Rectal smooth muscle tissue (tissue), 1 donor: ENCODE results near the gene NPAS3.

Source experiments
- H3K27ac ChIP-seq: one replicate; pipeline ENCODE4 v1.7.0; 2013; ENCODE audit warnings: low read depth, low read length, inconsistent platforms
- H3K27me3 ChIP-seq: one replicate; pipeline ENCODE4 v1.7.0; 2013; ENCODE audit warnings: low read length; ENCODE audit not compliant: control insufficient read depth, insufficient read depth
- H3K36me3 ChIP-seq: one replicate; pipeline ENCODE4 v1.7.0; 2013; ENCODE audit warnings: low read length; ENCODE audit not compliant: control insufficient read depth, insufficient read depth
- H3K4me1 ChIP-seq: one replicate; pipeline ENCODE4 v1.7.0; 2013; ENCODE audit warnings: low read length; ENCODE audit not compliant: control insufficient read depth, insufficient read depth
- H3K4me3 ChIP-seq: one replicate; pipeline ENCODE4 v1.7.0; 2013; ENCODE audit warnings: low read length
- H3K9ac ChIP-seq: one replicate; pipeline ENCODE4 v1.7.0; 2013; ENCODE audit warnings: low read length

The NPAS3 gene

DNA sequence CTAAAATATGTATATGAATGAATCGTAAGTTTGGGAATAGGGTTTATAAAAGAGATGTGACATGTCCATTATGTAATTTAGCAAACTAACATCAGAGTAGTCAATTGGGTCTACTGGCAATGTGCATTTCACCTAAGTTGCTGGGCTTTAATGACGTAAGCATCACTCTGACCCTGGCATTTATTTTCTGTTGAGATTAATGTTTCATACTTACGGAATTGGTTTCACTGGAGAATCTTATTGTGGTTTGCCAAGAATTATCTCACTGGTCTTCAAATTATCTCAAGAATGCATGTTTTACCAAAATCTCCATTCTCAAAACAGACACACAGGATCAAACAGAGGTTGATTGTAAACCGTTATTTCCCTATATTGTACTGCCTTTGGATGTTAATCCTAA lies 437.1 kb downstream of the NPAS3 start:
- Histone ChIP-seq H3K27me3 (no peaks in the 10 kb centered on the region), H3K4me3 (no peak overlapping the region), H3K9ac (no peak overlapping the region), H3K36me3 (no peaks in the 10 kb centered on the region), H3K4me1 (no peaks in the 10 kb centered on the region), H3K27ac (no peak overlapping the region)

DNA sequence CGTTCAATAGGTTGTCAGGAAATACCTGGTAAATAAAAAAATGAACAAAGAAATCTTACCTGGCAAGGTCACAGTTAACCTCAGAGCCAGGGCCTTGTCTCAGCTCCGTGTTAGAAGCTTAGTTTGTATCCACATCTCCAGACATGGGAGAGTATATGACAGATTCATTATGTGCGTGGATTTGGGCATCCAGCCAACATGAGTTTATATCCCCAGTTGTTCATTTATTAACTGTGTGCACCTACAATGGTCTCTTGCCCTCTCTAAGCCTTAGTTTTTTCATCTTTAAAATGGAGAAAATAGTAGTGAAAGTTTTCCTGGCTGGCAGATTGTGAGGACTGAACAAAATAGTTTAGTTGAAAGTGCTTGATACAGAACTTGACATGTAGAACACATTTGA lies 437.8 kb downstream of the NPAS3 start:
- no peak overlapping the region for H3K9ac ChIP-seq
- no peaks in the 10 kb centered on the region for H3K27me3 ChIP-seq
- no peak overlapping the region for H3K4me3 ChIP-seq

DNA sequence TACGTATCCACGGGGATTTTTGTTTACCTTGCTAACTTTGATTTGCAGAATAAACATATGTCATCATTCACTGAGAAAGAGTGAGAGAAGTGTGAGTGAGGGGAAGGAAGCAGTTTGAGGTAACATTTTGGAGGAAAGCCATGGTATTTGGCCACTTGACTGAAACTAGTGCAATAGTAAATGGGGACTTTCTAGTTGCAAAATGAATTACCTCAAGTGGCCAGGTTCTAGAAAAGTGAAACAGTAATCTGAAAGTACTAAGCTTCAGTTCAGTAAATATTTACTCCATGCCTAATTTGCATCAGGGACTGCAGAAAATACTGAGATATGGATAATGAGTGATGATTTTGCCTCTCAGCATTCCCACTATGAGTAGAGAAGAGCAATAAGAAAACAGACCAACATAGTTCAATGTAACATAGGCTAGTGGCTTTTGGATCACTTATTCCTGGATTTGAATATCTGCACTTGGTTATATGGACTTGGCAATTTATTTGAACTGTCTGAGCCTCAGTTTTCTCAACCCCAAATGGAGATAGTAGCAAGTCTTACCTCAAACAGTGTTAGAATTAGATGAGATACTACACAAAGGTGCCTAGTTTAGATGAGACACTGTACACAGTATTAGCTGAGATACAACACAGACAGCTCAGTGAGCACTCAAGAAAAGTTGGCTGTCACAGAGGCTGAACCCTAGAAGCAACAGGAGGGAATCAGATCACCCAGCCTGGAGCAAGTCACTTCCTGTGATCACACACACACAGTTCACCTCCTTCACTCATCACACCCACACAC lies 439.1 kb downstream of the NPAS3 start:
- H3K9ac ChIP-seq = no peak overlapping the region
- no peaks in the 10 kb centered on the region for H3K4me1 ChIP-seq
- no peaks in the 10 kb centered on the region for H3K36me3 ChIP-seq
- H3K4me3 ChIP-seq = no peak overlapping the region
- no peaks in the 10 kb centered on the region for H3K27me3 ChIP-seq
- H3K27ac ChIP-seq = no peak overlapping the region

More for the DNA sequence above, 437.8 kb downstream of the NPAS3 start:
- no peak overlapping the region for H3K27ac ChIP-seq
- H3K4me1 ChIP-seq = no peaks in the 10 kb centered on the region
- no peaks in the 10 kb centered on the region for H3K36me3 ChIP-seq

DNA sequence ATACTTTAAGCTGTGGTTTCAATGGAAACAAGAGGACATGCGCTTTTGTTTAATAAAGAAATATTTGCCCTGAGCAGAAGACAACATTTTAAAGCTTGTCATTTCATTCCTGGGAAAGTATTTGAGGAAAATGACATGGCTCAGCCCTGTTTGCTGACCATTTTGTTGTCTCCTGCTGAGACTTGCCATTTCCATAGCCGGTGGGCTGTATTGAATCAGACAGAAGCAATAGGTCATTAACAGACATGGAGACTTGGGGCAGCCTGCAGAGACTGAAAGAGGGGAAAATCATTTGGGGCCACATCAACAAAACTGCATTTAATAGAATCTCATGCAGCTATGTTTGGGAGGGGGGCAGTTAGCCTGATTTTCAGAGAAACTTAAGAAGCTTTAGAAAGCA lies 443.0 kb downstream of the NPAS3 start:
- no peak overlapping the region for H3K9ac ChIP-seq
- H3K27me3 ChIP-seq = no peaks in the 10 kb centered on the region
- H3K4me1 ChIP-seq = no peaks in the 10 kb centered on the region
- no peak overlapping the region for H3K4me3 ChIP-seq
- H3K36me3 ChIP-seq = no peaks in the 10 kb centered on the region
- H3K27ac ChIP-seq = no peak overlapping the region

DNA sequence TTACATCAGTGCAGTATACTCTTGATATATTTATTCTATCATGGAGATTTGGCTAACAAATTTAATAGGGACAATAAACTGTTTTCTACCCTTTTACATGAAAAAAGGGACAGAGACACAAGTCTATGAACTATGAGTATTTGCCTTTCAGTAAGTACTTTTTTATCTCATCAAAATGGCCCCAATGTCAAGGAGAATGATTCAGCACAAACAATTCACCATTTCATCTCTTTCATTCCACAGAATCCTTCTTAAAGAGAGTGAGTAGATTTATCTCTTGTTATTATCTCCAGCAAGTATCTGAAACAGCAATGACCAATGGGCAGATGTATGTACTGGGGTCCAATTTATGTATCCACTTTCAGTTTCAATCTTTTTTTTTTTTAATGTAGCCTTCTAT lies 447.5 kb downstream of the NPAS3 start:
- Histone ChIP-seq H3K36me3 (no peaks in the 10 kb centered on the region), H3K4me3 (no peak overlapping the region), H3K27ac (no peak overlapping the region), H3K4me1 (no peaks in the 10 kb centered on the region), H3K27me3 (no peaks in the 10 kb centered on the region), H3K9ac (no peak overlapping the region)

DNA sequence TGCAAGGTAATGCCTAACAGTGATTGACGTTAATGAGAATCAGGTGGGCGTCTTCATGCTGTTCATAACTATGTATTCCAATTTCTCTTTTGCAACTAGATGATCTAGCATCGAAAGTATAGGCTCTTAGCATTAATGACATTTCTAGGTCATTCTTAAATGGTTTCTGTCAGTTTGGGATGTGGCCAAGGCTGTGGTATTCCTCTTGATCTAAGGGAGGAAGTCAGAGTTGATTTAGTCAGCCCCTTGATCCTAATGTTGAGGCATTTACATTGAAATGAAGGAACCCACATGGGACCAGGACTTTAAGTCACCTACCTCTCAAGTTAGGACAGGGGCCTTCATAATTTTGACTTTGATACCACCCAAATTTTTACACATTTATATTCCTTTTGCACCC lies 448.1 kb downstream of the NPAS3 start:
- Histone ChIP-seq H3K4me1 (no peaks in the 10 kb centered on the region), H3K4me3 (no peak overlapping the region), H3K9ac (no peak overlapping the region), H3K27ac (no peak overlapping the region), H3K36me3 (no peaks in the 10 kb centered on the region), H3K27me3 (no peaks in the 10 kb centered on the region)

DNA sequence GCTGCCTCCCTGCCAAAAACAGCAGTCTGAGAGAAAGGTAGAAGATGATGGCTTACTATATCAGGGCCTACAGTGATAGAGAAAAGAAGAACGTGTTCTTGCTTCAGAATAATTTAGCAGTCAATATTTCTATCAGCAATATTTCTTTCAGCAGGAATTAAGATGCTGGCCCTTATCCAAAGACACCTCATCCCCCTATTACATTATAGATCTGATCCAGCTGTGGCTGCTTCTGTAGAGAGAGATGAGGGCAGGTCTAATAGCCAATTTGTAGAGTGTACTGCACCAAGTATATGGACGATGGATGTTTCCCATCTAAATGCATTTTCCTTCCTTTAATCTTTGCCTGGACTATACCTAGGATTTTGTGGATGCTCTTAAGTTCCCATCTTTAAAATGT lies 451.7 kb downstream of the NPAS3 start:
- H3K4me3 ChIP-seq = no peak overlapping the region
- H3K27me3 ChIP-seq = no peaks in the 10 kb centered on the region
- no peaks in the 10 kb centered on the region for H3K4me1 ChIP-seq
- H3K27ac ChIP-seq = no peak overlapping the region
- H3K36me3 ChIP-seq = no peaks in the 10 kb centered on the region
- H3K9ac ChIP-seq = no peak overlapping the region

DNA sequence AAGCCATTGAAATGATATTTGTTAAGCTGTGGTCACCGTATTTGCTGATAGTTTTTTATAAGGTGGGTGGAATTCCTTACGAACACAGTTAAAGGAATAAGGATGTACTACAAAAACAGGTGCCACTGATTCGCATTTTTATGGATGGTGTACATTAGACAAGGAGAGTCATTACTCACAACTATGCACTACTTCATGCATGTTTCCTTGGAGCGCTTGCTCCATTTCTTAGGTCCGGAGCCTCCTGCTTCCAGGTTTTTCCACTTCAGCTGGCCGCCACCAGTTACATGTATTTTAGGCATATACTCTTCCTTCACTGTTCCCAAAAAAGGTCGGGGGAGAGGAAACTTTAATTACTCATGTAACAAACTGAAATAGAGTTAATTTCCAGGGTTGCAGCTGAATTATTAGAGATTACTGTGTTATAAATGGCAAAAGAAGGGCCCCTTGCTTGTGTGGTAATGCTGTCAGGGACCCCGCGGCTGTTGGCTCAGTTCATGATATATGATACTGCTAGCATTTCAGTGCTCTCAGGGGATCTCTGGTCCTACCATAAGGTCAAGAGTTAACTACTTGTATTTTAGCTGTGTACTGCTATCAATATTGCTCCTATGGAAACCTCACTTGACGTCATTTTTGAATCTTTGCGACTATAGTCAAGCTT lies 454.7 kb downstream of the NPAS3 start:
- no peak overlapping the region for H3K4me3 ChIP-seq
- no peak overlapping the region for H3K9ac ChIP-seq
- H3K27me3 ChIP-seq = no peaks in the 10 kb centered on the region
- no peaks in the 10 kb centered on the region for H3K36me3 ChIP-seq
- H3K27ac ChIP-seq = no peak overlapping the region
- no peaks in the 10 kb centered on the region for H3K4me1 ChIP-seq

DNA sequence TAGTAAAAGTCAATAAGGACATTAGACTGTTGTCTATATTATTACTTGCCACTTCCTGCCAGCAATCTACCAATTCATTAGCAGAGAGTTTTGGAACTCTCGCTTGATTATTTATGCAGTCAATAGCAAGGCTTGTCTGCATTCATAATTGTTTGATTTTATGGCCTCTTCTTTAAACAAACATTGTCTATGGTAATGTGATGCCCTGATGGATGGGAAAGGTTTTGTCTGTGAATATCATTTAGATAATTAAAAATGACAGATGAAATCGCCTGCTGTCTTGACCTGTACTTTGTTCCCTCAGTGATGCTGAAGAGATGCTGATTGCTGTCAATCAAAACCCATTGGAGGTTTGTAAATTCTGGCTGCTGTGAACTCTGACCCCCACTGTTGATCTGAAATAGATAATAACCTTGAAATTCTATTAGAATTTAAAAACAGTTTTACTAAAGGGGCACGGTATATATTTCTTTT lies 455.3 kb downstream of the NPAS3 start:
- Histone ChIP-seq H3K27ac (no peak overlapping the region), H3K36me3 (no peaks in the 10 kb centered on the region), H3K4me3 (no peak overlapping the region), H3K9ac (no peak overlapping the region), H3K4me1 (no peaks in the 10 kb centered on the region), H3K27me3 (no peaks in the 10 kb centered on the region)

DNA sequence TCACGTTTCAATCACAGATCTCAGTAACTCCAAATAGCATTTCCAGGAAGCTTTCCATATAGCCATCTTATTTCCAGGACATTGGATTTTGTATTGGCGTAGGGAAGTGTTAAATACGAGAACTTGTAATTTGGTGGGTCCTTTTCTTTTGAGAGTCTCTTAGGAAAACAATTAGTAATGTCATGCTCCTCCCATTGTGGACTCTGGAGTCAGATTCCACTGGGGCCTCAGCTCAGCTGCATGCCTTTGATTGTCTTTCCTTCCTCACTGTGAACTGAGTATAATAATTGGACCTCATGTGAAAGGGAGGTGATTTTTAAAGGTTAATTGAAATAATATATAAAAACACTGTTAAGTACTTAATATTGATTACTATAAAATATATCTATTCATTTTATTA lies 462.6 kb downstream of the NPAS3 start:
- no peaks in the 10 kb centered on the region for H3K36me3 ChIP-seq
- no peaks in the 10 kb centered on the region for H3K4me1 ChIP-seq
- H3K27me3 ChIP-seq = no peaks in the 10 kb centered on the region
- H3K9ac ChIP-seq = no peak overlapping the region
- no peak overlapping the region for H3K4me3 ChIP-seq
- H3K27ac ChIP-seq = no peak overlapping the region

DNA sequence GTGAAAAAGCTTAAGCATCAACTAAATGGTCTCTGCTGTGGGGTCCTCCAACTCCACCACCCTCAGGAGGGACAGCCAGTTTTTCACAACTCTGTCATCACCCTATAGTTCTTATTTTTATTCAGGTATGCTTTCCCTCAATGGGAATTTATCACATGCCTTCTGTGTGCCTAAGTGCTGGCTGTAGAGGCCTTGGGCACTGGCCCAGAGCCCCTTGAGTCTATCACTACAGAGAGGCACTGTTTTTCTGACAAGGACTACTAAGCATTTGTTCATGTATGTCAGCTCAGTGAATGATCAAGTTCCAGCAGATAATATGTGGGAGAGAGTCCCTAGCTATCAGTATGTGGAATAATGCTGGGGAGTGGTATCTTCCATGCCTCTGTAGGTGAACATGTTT lies 463.9 kb downstream of the NPAS3 start:
- H3K4me1 ChIP-seq = no peaks in the 10 kb centered on the region
- no peak overlapping the region for H3K4me3 ChIP-seq
- H3K9ac ChIP-seq = no peak overlapping the region
- H3K27ac ChIP-seq = no peak overlapping the region
- H3K27me3 ChIP-seq = no peaks in the 10 kb centered on the region
- H3K36me3 ChIP-seq = no peaks in the 10 kb centered on the region

DNA sequence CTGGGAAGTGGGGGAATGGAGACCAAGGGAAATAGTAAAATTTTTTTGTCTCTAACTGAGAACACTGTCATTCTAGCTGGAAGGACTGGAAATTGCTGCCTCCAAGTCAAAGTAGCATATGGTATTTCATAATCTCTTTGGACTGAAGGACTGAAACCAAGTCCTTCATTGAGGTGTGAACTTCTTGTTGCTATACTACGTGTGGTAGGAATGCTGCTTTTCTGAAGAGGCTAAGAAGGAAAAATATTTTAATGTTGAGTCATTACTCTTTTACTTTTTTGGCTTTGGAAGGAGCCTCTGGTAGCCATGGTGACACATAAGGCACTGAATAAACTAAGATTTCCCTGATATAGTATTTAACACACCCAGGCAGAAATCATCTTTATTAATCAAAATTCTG lies 465.4 kb downstream of the NPAS3 start:
- Histone ChIP-seq H3K4me3 (no peak overlapping the region), H3K36me3 (no peaks in the 10 kb centered on the region), H3K9ac (no peak overlapping the region), H3K4me1 (no peaks in the 10 kb centered on the region), H3K27me3 (no peaks in the 10 kb centered on the region), H3K27ac (no peak overlapping the region)
